Measurements from ENCODE around the gene CACNB4. TPM values are rescaled to one million over a fixed set of nuclear protein-coding genes. Genes with fewer than 3 reads are reported as not detected.

Gene CACNB4
- total and polyA plus RNA-seq, 5 donors = 0.25 to 1.5 (median 0.86) TPM

DNA sequence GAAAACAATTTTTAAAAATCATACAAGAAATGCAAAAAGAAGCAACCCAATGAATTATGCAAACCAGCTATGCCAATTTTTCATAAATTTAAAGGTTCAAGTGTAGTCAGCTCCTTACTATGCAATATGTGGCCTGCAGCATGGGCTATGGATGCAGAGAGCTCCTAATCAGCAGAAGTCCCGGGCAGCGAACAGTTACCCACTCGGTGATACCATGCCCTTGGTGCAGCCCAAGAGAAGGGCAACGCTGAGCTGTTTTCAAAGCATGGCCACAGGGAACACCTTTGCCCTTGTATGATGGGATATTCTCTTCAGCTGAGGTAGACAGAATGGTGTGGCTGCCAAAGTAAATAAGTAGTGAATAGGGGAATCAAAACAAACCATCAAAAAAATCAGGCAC lies 253.4 kb downstream of the CACNB4 start:
- Histone ChIP-seq H3K9me3 (ENCODE audit: control insufficient read depth, low read length) (no peaks in the 10 kb centered on the region), H3K27ac (ENCODE audit: low read length) (no peak overlapping the region), H3K4me3 (ENCODE audit: low read length) (no peak overlapping the region), H3K27me3 (ENCODE audit: control insufficient read depth, insufficient read depth) (no peaks in the 10 kb centered on the region), H3K4me1 (ENCODE audit: control insufficient read depth, insufficient read depth, low read length) (peaks cover 6% of the 10 kb centered on the region)
- DNase-seq (no peak), ATAC-seq (peak; percentile 49 to 56)
- WGBS = 60% methylated on average over 4 of the region's 4 CpGs
- intact Hi-C loops (cut with DNase I) = no loop called here

DNA sequence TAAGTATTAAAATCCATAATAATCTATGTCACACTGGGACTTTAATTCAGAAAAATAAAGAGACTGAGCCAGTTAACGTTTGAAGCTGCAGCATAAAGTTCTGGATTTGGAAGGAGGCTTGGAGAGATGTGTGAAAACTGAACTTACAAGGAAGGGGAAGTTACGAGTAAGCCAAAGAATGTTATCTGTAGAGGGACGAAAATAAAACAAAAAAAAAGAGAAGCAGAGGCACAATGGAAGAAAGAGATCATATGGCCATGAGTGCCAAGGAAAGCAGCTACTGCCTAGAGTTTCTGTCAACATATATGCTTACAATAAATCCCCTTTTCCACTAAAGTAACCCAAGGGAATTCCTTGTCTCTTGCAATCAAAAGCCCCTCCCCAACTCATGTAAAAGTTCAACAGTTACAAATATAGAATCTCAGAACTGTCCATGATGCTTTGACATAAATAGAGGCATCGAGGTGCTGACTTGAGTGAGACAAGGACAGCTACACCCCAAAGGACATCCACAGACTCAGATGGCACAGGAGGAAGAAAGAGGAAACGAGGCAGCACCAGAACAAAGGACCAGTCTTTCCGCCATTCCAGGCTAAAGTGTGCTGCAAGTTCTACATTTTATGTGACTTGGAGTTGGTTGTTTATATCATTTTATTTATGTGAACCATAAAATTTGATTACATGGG lies 254.5 kb downstream of the CACNB4 start:
- no peaks in the 10 kb centered on the region for H3K9me3 ChIP-seq (ENCODE audit: control insufficient read depth, low read length)
- no peaks in the 10 kb centered on the region for H3K27me3 ChIP-seq (ENCODE audit: control insufficient read depth, insufficient read depth)
- 19% methylated on average over 6 of the region's 6 CpGs for WGBS
- peaks cover 6% of the 10 kb centered on the region for H3K4me1 ChIP-seq (ENCODE audit: control insufficient read depth, insufficient read depth, low read length)
- intact Hi-C loops (cut with DNase I) = no loop called here
- DNase-seq (no peak), ATAC-seq (peak; percentile 82 to 83)
- H3K4me3 ChIP-seq (ENCODE audit: low read length) = no peak overlapping the region
- H3K27ac ChIP-seq (ENCODE audit: low read length) = peak overlapping the region; percentile 54

DNA sequence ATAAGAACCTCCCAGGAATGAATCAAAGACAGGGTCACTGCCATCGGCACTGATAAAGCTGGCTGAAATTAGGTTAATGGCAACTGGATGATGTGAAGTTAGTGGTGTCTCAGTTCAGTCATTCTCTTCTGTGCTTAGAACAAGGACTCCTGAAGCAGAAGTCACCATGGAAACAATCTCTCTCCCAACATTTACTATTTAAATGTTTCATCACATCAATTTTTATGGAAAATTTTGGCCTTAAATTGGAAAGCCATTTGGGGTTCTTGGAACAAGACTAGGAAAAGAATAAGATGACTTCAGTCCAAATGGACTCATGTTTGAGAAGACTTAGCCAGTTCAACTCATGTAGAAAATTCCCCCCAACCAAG lies 255.2 kb downstream of the CACNB4 start:
- Histone ChIP-seq H3K4me1 (ENCODE audit: control insufficient read depth, insufficient read depth, low read length) (peaks cover 6% of the 10 kb centered on the region), H3K27ac (ENCODE audit: low read length) (peak overlapping the region; percentile 19), H3K9me3 (ENCODE audit: control insufficient read depth, low read length) (no peaks in the 10 kb centered on the region), H3K27me3 (ENCODE audit: control insufficient read depth, insufficient read depth) (no peaks in the 10 kb centered on the region), H3K4me3 (ENCODE audit: low read length) (no peak overlapping the region)
- 33% methylated on average over 1 of the region's 1 CpG for WGBS
- no peak for DNase-seq
- peak; percentile 42 to 72 for ATAC-seq
- intact Hi-C loops (cut with DNase I) = no loop called here

DNA sequence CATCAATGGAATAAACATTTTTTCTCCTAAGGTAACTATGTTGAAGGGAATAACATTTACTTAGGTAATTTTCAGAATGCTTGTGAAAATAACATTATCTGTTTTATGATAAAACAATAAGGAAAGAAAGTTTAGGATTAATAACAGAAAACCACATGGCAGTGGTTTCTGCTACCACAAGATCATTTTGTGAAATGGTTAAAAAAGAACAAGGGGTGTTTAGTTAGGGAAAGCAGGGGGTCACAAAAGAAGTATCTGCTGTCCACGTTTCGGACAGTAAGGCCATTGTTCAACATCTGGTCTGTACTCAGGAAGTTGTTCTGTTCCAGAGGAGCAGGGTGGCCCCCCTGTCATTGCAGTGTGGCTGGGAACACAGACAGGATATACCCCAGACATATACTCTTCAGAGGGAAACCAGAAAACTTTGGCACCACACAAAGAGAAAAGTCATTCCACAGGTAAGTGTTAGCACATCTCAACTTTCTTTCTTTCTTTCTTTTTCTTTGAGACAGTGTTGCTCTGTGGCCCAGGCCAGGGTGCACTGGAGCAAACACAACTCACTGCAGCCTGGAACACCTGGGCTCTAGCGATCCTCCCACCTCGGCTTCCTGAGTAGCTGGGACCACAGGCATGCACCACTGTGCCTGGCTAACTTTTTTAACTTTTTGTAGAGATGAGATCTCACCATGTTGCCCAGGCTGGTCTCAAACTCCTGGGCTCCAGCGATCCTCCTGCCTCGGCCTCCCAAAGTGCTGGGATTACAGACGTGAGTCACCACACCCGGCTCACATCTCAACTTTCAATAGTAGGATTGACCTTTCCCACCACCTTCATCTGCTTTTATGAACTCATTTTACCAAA lies 255.8 kb downstream of the CACNB4 start:
- WGBS = 56% methylated on average over 8 of the region's 8 CpGs
- no peak for DNase-seq
- intact Hi-C loops (cut with DNase I) = no loop called here
- Histone ChIP-seq H3K4me1 (ENCODE audit: control insufficient read depth, insufficient read depth, low read length) (peaks cover 6% of the 10 kb centered on the region), H3K4me3 (ENCODE audit: low read length) (no peak overlapping the region), H3K27ac (ENCODE audit: low read length) (peak overlapping the region; percentile 52), H3K27me3 (ENCODE audit: control insufficient read depth, insufficient read depth) (no peaks in the 10 kb centered on the region), H3K9me3 (ENCODE audit: control insufficient read depth, low read length) (no peaks in the 10 kb centered on the region)
- ATAC-seq = peak in 1 of 2 donors; percentile 43

DNA sequence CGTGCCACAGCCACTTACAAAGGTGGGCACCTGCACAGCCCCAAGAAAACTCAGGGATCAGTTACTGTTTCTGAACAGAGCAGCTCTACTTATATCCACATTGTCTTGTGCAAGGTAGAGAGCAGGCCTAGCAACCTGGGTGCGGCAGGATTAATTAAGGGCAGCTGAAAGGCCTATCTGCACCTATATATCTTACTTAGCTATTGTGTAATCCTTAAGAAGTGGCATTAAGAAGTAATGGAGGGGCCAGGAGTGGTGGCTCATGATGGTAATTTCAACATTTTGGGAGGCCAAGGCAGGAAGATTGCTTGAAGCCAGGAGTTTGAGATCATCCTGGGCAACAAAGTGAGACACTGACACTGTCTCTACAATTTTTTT lies 257.8 kb downstream of the CACNB4 start:
- WGBS = 90% methylated on average over 2 of the region's 2 CpGs
- Histone ChIP-seq H3K27me3 (ENCODE audit: control insufficient read depth, insufficient read depth) (no peaks in the 10 kb centered on the region), H3K27ac (ENCODE audit: low read length) (no peak overlapping the region), H3K9me3 (ENCODE audit: control insufficient read depth, low read length) (no peaks in the 10 kb centered on the region), H3K4me3 (ENCODE audit: low read length) (no peak overlapping the region), H3K4me1 (ENCODE audit: control insufficient read depth, insufficient read depth, low read length) (peaks cover 6% of the 10 kb centered on the region)
- no peak for ATAC-seq
- DNase-seq = no peak
- intact Hi-C loops (cut with DNase I) = no loop called here

DNA sequence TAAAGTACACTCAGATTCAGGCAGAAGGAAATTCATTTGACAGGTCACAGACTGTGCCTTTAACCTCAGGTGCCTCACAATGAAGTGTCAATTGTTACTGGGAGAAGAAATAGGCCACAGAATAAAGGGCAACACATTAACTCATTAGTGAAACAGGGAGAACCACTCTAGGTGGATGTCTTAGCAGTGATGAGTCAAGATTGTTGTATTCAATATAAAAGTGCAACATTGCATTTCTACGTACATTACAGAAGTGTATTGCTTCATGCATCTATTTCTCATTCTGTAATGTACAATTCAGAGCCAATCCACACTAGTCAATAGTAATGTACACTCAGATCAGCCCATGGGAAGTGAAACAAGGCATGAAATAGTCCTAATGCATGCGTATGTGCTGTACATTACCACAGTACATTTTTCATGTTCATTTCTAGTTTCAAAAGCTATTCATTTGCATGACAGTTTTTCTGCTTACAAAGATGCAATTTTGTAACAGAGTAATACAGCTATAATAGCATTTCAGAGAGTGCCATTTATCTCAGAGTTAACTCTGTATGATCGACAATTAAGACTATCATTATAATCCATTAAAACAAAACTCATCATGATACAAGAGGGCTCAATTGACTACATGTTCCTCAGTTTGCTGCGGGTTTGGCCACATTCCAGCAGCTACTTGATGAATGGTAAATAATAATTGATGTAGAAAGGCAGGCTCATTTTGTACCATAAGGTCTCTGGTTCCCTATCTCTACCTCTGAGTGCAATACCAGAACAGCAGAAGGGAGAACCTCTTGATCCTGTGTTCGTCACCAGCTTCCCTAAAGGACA lies 258.4 kb downstream of the CACNB4 start:
- ATAC-seq (no peak), DNase-seq (no peak)
- Histone ChIP-seq H3K9me3 (ENCODE audit: control insufficient read depth, low read length) (no peaks in the 10 kb centered on the region), H3K4me1 (ENCODE audit: control insufficient read depth, insufficient read depth, low read length) (peaks cover 6% of the 10 kb centered on the region), H3K27ac (ENCODE audit: low read length) (no peak overlapping the region), H3K4me3 (ENCODE audit: low read length) (no peak overlapping the region), H3K27me3 (ENCODE audit: control insufficient read depth, insufficient read depth) (no peaks in the 10 kb centered on the region)
- 77% methylated on average over 5 of the region's 5 CpGs for WGBS
- intact Hi-C loops (cut with DNase I) = no loop called here

DNA sequence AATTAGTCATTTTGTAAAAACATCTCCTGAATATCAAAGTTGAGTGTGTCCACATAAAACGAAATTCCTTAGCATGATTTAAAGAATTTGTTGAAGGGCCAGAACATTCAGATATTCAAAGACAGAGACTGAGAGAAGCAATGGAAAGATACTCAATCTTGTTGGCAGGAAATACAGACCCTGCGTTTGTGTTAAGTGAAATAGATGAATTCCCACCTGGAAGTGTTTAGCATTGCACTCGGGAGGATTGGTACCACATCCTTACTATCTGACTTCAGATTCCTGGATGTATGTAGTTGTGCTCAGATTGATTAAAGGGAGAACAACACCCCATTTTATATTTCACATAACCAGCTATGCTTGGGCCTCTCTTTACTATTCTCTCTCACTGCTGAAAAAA lies 260.9 kb downstream of the CACNB4 start:
- Histone ChIP-seq H3K4me3 (ENCODE audit: low read length) (no peak overlapping the region), H3K4me1 (ENCODE audit: control insufficient read depth, insufficient read depth, low read length) (peaks cover under 1% of the 10 kb centered on the region), H3K27ac (ENCODE audit: low read length) (no peak overlapping the region), H3K27me3 (ENCODE audit: control insufficient read depth, insufficient read depth) (no peaks in the 10 kb centered on the region), H3K9me3 (ENCODE audit: control insufficient read depth, low read length) (no peaks in the 10 kb centered on the region)
- intact Hi-C loops (cut with DNase I) = no loop called here
- ATAC-seq = no peak
- DNase-seq = no peak
- 66% methylated on average over 3 of the region's 3 CpGs for WGBS

DNA sequence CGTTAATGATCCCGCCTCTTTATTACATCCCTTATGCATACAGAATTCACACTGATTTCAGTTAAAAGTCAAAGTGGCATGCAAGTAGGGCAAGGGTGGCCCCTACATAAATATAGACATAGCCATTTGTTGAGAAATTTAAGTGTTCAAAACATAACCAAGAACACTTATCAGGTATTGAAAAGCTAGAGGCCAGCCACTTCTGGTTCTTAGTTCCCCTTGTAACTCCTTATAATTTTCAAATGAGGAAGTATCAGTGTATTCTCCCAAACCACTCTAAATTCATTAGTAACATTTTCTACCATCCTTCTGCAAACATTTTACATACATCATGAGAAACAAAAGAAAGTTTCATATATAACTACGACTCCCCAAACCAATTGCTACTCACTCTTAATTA lies 264.9 kb downstream of the CACNB4 start:
- Histone ChIP-seq H3K4me3 (ENCODE audit: low read length) (no peak overlapping the region), H3K9me3 (ENCODE audit: control insufficient read depth, low read length) (no peaks in the 10 kb centered on the region), H3K27me3 (ENCODE audit: control insufficient read depth, insufficient read depth) (no peaks in the 10 kb centered on the region), H3K4me1 (ENCODE audit: control insufficient read depth, insufficient read depth, low read length) (no peaks in the 10 kb centered on the region), H3K27ac (ENCODE audit: low read length) (no peak overlapping the region)
- 88% methylated on average over 3 of the region's 3 CpGs for WGBS
- ATAC-seq = no peak
- intact Hi-C loops (cut with DNase I) = no loop called here
- no peak for DNase-seq

DNA sequence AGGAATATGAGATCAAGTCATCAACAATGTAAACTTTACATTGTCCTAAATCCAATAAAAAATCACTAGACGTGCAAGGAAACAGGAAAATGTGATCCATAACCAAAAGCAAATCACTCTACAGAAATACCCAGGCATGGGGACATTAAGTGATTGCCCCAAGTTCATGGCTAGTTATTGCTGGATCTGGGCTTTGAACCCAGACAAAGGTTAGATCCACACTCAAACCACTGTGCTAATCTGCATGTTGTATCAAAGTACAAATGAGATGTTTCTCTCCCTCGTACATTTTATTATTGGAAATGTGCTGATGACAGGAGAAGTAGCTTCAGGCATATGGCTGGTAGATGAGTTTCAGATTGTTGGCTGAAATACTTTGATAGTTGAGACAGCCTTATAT lies 267.9 kb downstream of the CACNB4 start:
- Histone ChIP-seq H3K4me3 (ENCODE audit: low read length) (no peak overlapping the region), H3K4me1 (ENCODE audit: control insufficient read depth, insufficient read depth, low read length) (no peaks in the 10 kb centered on the region), H3K27me3 (ENCODE audit: control insufficient read depth, insufficient read depth) (no peaks in the 10 kb centered on the region), H3K9me3 (ENCODE audit: control insufficient read depth, low read length) (no peaks in the 10 kb centered on the region), H3K27ac (ENCODE audit: low read length) (no peak overlapping the region)
- intact Hi-C loops (cut with DNase I) = no loop called here
- no peak for DNase-seq
- no peak for ATAC-seq
- WGBS = 100% methylated on average over 2 of the region's 2 CpGs

DNA sequence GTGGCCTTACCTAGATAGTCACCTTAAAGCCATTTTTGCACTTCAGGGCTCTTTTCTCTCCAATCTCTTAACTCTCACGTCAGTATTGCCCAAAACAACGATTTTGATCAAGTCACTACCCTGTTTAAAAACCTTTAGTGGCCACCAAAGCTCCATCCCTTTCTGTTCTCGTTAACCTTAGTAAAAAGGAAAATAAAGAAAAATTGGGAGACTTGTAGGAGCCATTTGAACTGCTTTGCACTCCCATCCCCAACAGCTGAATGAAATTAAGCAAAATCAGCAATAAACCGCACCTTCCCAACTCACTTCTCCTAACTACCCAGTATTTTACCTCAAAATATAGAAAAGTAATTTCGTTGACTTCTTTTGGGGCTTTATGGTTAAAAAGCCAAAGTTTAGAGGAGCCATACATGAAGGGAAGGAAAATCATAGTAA lies 269.9 kb downstream of the CACNB4 start:
- no peaks in the 10 kb centered on the region for H3K9me3 ChIP-seq (ENCODE audit: control insufficient read depth, low read length)
- H3K4me1 ChIP-seq (ENCODE audit: control insufficient read depth, insufficient read depth, low read length) = no peaks in the 10 kb centered on the region
- no peaks in the 10 kb centered on the region for H3K27me3 ChIP-seq (ENCODE audit: control insufficient read depth, insufficient read depth)
- peak overlapping the region; percentile 61 for H3K27ac ChIP-seq (ENCODE audit: low read length)
- WGBS = 90% methylated on average over 5 of the region's 5 CpGs
- ATAC-seq (no peak), DNase-seq (no peak)
- intact Hi-C loops (cut with DNase I) = loop anchor here in 1 of 4 donors (10.0 kb wide), 1 partner anchor 176 kb away; no protein-coding TSS in a partner anchor
- peak overlapping the region; percentile 41 for H3K4me3 ChIP-seq (ENCODE audit: low read length)
